HTERT RPE-1 (cell line): ENCODE data around the gene HKDC1.
"Not testable (repeated sequence)": the region's sequence is repeated elsewhere in the genome, so short reads cannot be mapped to it uniquely, and the experiment has no call there.

Source experiments
- in situ Hi-C: fragments of 300-500 bp; cut with MboI; formaldehyde crosslinking; loops from 4 replicates; pipeline ENCODE4 v1.14.3; 2020; ENCODE audit warnings: low sequenced_read_pairs

HKDC1 gene

GRCh38 chr10:69220041-69220451 is at the start of gene HKDC1:
Gene HKDC1, plus strand, starts transcription at chr10:69220332. Its CDS starts 104 bp downstream, at chr10:69220436.
- in situ Hi-C loops, result no loop called here

GRCh38 chr10:69172241-69172982 is 47.7 kb upstream of the HKDC1 start:
- in situ Hi-C loops, result no loop called here

- in situ Hi-C loops, result not testable (repeated sequence)
Measured at GRCh38 chr10:69175326-69175725, 44.8 kb upstream of the HKDC1 start.

- in situ Hi-C loops, result no loop called here
Measured at GRCh38 chr10:69176823-69177222, 43.3 kb upstream of the HKDC1 start.

- in situ Hi-C loops, result no loop called here
Measured at GRCh38 chr10:69179089-69179742, 40.9 kb upstream of the HKDC1 start.

GRCh38 chr10:69179743-69180524 is 40.2 kb upstream of the HKDC1 start, which contains the start of gene SUPV3L1:
Gene SUPV3L1, plus strand, starts transcription at chr10:69180234. Its CDS starts 58 bp downstream, at chr10:69180292.
- in situ Hi-C loops, result no loop called here

GRCh38 chr10:69180525-69181204 is 39.5 kb upstream of the HKDC1 start:
- in situ Hi-C loops, result no loop called here

- in situ Hi-C loops, result no loop called here
Measured at GRCh38 chr10:69181433-69181832, 38.7 kb upstream of the HKDC1 start.

GRCh38 chr10:69182005-69182404 is 38.1 kb upstream of the HKDC1 start:
- in situ Hi-C loops, result no loop called here

GRCh38 chr10:69186524-69186923 is 33.6 kb upstream of the HKDC1 start:
- in situ Hi-C loops, result no loop called here

- in situ Hi-C loops, result no loop called here
Measured at GRCh38 chr10:69201045-69201444, 19.1 kb upstream of the HKDC1 start.

- in situ Hi-C loops, result no loop called here
Measured at GRCh38 chr10:69202332-69202731, 17.8 kb upstream of the HKDC1 start.

GRCh38 chr10:69208761-69209160 is 11.4 kb upstream of the HKDC1 start:
- in situ Hi-C loops, result no loop called here

- in situ Hi-C loops, result no loop called here
Measured at GRCh38 chr10:69209787-69210484, 10.2 kb upstream of the HKDC1 start.

- in situ Hi-C loops, result no loop called here
Measured at GRCh38 chr10:69211104-69211503, 9.0 kb upstream of the HKDC1 start.

- in situ Hi-C loops, result no loop called here
Measured at GRCh38 chr10:69211524-69211923, 8.6 kb upstream of the HKDC1 start.

- in situ Hi-C loops, result no loop called here
Measured at GRCh38 chr10:69213591-69214311, 6.4 kb upstream of the HKDC1 start.

GRCh38 chr10:69214666-69215131 is 5.4 kb upstream of the HKDC1 start:
- in situ Hi-C loops, result no loop called here

GRCh38 chr10:69215405-69216171 is 4.5 kb upstream of the HKDC1 start:
- in situ Hi-C loops, result no loop called here
